Keratinocyte (primary cell): ENCODE measurements around the gene CFAP77. TPM values are rescaled to one million over a fixed set of nuclear protein-coding genes. Genes with fewer than 3 reads are reported as not detected.

Source experiments
- DNase-seq: peaks from one replicate; pipeline ENCODE4 v3.0.0-alpha.2; 2011; ENCODE audit warnings: low read depth, missing footprints, low spot score
- FAIRE-seq: peaks from 2 replicates; lab custom pipeline; 2011; peaks lifted over from hg19 to GRCh38; lab: Jason Lieb, UNC
- H2AFZ ChIP-seq: 2 replicates; pipeline ENCODE4 v1.6.0; 2012; ENCODE audit warnings: low read length, control low read depth, inconsistent platforms; ENCODE audit not compliant: control insufficient read depth
- H3K27ac ChIP-seq: 2 replicates; pipeline ENCODE4 v1.5.1; 2011; ENCODE audit warnings: low read length; ENCODE audit not compliant: control insufficient read depth, insufficient read depth
- H3K27me3 ChIP-seq: 3 replicates; pipeline ENCODE4 v1.6.0; 2011; ENCODE audit warnings: low read length; ENCODE audit not compliant: control insufficient read depth, insufficient read depth; ENCODE audit errors: extremely low read depth
- H3K36me3 ChIP-seq, 2 experiments: 2 replicates in 1 of 2; 3 replicates in 1 of 2; pipeline ENCODE4 v1.5.1; 2011; ENCODE audit warnings: low read length in 2 of 2, mild to moderate bottlenecking in 1 of 2; ENCODE audit not compliant: control insufficient read depth in 2 of 2, insufficient read depth in 2 of 2; ENCODE audit errors: extremely low read depth in 1 of 2
- H3K4me1 ChIP-seq: 3 replicates; pipeline ENCODE4 v1.5.1; 2011; ENCODE audit warnings: low read length; ENCODE audit not compliant: control insufficient read depth, insufficient read depth; ENCODE audit errors: extremely low read depth
- H3K4me2 ChIP-seq: 3 replicates; pipeline ENCODE4 v1.6.0; 2011; ENCODE audit warnings: low read depth, low read length; ENCODE audit not compliant: control insufficient read depth, insufficient read depth; ENCODE audit errors: extremely low read depth
- H3K4me3 ChIP-seq, 3 experiments: fragments of 200-600 bp in 1 of 3; sonication (generic) in 1 of 3; 2 replicates in 2 of 3; 3 replicates in 1 of 3; pipeline ENCODE4 v1.5.1; 2011 to 2016; ENCODE audit warnings: low read length in 3 of 3, mild to moderate bottlenecking in 3 of 3, control low read depth in 2 of 3, inconsistent platforms in 1 of 3, low read depth in 1 of 3, mixed read lengths in 1 of 3, mixed run types in 1 of 3, moderate library complexity in 1 of 3; ENCODE audit not compliant: control insufficient read depth in 2 of 3, insufficient read depth in 2 of 3; ENCODE audit errors: extremely low read depth in 1 of 3
- H3K79me2 ChIP-seq: 2 replicates; pipeline ENCODE4 v1.6.0; 2012; ENCODE audit warnings: low read length; ENCODE audit not compliant: control insufficient read depth, insufficient read depth
- H3K9ac ChIP-seq: 3 replicates; pipeline ENCODE4 v1.6.0; 2011; ENCODE audit warnings: low read length; ENCODE audit not compliant: control insufficient read depth, insufficient read depth; ENCODE audit errors: extremely low read depth
- H3K9me1 ChIP-seq: 3 replicates; pipeline ENCODE4 v1.6.0; 2011; ENCODE audit warnings: low read length; ENCODE audit not compliant: control insufficient read depth, insufficient read depth; ENCODE audit errors: extremely low read depth
- H3K9me3 ChIP-seq: 2 replicates; pipeline ENCODE4 v1.5.1; 2012; ENCODE audit warnings: low read depth, low read length; ENCODE audit not compliant: control insufficient read depth
- H4K20me1 ChIP-seq: 3 replicates; pipeline ENCODE4 v1.6.0; 2011; ENCODE audit warnings: low read length; ENCODE audit not compliant: control insufficient read depth, insufficient read depth; ENCODE audit errors: extremely low read depth
- EZH2 ChIP-seq: IDR thresholded peaks from one replicate; pipeline ENCODE4 v1.6.1; 2012; ENCODE audit warnings: inconsistent platforms, mild to moderate bottlenecking, low read length, moderate library complexity
- dilution Hi-C: fragments of 300-500 bp; cut with MboI; formaldehyde crosslinking; loops from one replicate; pipeline ENCODE4 v1.7.0; 2020; ENCODE audit warnings: low sequenced_read_pairs; ENCODE audit not compliant: extremely low pct_ligation_motif_present
- polyA plus RNA-seq, 5 experiments: library from polyadenylated mRNA; depleted of rRNA in 3 of 5; stranded (reverse) in 3 of 5; stranded (forward) in 1 of 5; unstranded in 1 of 5; fragments of >200 nt; gene quantifications; 1 replicate in 1 of 5; 2 replicates in 3 of 5; 3 replicates in 1 of 5; pipeline versions ENCODE4 v1.2.1 to v1.2.3, GENCODE V29; 2011 to 2012; ENCODE audit warnings: missing spikeins in 2 of 5, low read depth in 1 of 5, low replicate concordance in 1 of 5
- TF ChIP-seq, protein P1 (sequence below), 3 experiments: IDR thresholded peaks in 1 of 3; conservative IDR thresholded peaks in 1 of 3; optimal IDR thresholded peaks in 1 of 3; 2 replicates in 2 of 3; 3 replicates in 1 of 3; pipeline versions ENCODE3 to v1.5.1; 2011; ENCODE audit warnings: low read length in 3 of 3, mild to moderate bottlenecking in 3 of 3, moderate library complexity in 2 of 3, control low read depth in 1 of 3, inconsistent platforms in 1 of 3; ENCODE audit not compliant: insufficient read depth in 2 of 3; ENCODE audit errors: extremely low read depth in 1 of 3

Gene CFAP77
- polyA plus RNA-seq, 1 donor (not counting 4 experiments of a cell fraction or from before 2014, with no cell fraction given), result not detected

DNA sequence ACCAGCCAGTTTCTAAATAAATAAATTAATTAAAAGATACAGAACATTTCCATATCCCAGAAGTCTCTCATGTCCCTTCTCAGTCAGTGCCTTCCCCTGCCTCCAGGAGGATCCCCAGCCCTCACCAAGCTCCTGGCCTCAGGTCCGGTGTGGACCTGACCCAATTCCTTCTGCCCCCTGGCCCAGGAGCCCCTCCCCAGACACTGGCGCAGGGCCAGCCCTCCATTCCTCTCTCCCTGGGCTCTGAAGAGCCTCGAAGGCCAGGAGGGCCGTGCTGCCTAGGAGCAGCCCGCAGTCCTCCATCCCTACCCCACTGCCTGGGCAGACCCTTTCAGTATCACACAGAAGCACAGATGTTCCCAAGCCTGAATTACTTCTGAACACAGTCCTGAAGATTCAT is 110.6 kb downstream of the CFAP77 start:
- no peak overlapping the region for H3K4me2 ChIP-seq
- H3K4me1 ChIP-seq, result no peaks in the 10 kb centered on the region
- FAIRE-seq (no peak), DNase-seq (no peak)
- no peaks in the 10 kb centered on the region for H3K79me2 ChIP-seq
- no peak overlapping the region for H2AFZ ChIP-seq
- no peaks in the 10 kb centered on the region for H3K36me3 ChIP-seq
- H3K9me3 ChIP-seq, result no peaks in the 10 kb centered on the region
- no peak overlapping the region for H3K9ac ChIP-seq
- no peak for TF ChIP-seq EZH2
- TF ChIP-seq, protein P1, sequence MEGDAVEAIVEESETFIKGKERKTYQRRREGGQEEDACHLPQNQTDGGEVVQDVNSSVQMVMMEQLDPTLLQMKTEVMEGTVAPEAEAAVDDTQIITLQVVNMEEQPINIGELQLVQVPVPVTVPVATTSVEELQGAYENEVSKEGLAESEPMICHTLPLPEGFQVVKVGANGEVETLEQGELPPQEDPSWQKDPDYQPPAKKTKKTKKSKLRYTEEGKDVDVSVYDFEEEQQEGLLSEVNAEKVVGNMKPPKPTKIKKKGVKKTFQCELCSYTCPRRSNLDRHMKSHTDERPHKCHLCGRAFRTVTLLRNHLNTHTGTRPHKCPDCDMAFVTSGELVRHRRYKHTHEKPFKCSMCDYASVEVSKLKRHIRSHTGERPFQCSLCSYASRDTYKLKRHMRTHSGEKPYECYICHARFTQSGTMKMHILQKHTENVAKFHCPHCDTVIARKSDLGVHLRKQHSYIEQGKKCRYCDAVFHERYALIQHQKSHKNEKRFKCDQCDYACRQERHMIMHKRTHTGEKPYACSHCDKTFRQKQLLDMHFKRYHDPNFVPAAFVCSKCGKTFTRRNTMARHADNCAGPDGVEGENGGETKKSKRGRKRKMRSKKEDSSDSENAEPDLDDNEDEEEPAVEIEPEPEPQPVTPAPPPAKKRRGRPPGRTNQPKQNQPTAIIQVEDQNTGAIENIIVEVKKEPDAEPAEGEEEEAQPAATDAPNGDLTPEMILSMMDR (optimal IDR thresholded peaks at IDR 0.05 in 1 of 3, IDR thresholded peaks at IDR 0.05 in 1 of 3, conservative IDR thresholded peaks at IDR 0.05 in 1 of 3; ENCODE audit: extremely low read depth in 1 of 3, insufficient read depth in 2 of 3, low read length in 3 of 3), result no peak
- dilution Hi-C loops, result no loop called here
- peaks cover 10% of the 10 kb centered on the region for H3K27me3 ChIP-seq
- no peak overlapping the region for H3K27ac ChIP-seq
- no peaks in the 10 kb centered on the region for H4K20me1 ChIP-seq
- H3K4me3 ChIP-seq, result no peak overlapping the region
- no peaks in the 10 kb centered on the region for H3K9me1 ChIP-seq

DNA sequence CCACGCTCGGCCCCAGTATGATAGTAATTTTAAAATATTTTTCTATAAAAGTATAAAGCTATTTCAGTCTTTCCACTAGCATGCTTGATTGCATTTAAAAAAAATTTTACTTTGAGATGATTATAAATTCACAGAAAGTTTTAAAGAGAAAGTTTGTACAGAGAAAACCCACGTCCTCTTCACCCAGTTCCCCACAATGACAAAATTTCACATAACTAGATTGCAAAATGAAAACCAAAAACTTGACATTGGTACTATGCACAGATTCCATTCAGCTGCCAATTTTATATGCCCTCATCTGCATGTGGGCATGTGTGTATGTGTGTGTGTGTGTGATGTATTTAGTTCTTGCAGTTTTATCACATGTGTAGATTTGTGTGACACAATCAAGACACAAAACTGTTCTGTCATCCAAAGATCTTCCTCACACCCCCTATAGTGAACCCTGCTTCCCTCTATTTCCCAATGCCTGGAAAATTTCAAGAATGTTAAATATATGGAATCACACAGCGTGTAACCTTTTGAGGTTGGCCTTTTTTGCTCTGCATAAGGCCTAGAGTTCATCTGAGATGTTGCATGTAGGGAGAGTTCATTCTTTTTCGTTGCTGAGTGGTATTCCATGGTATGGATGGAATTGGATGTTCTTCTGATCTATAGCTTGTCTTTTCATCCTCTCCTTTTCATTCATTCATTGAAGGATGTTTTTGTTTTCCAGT is 115.5 kb downstream of the CFAP77 start:
- no peaks in the 10 kb centered on the region for H3K27me3 ChIP-seq
- no peak for FAIRE-seq
- H4K20me1 ChIP-seq, result no peaks in the 10 kb centered on the region
- TF ChIP-seq EZH2, result no peak
- TF ChIP-seq, protein P1 (optimal IDR thresholded peaks at IDR 0.05 in 1 of 3, IDR thresholded peaks at IDR 0.05 in 1 of 3, conservative IDR thresholded peaks at IDR 0.05 in 1 of 3; ENCODE audit: extremely low read depth in 1 of 3, insufficient read depth in 2 of 3, low read length in 3 of 3), result no peak
- no peak overlapping the region for H3K4me2 ChIP-seq
- H3K9me1 ChIP-seq, result no peaks in the 10 kb centered on the region
- no peaks in the 10 kb centered on the region for H3K4me1 ChIP-seq
- DNase-seq, result no peak
- dilution Hi-C loops, result no loop called here
- no peaks in the 10 kb centered on the region for H3K36me3 ChIP-seq
- H3K27ac ChIP-seq, result no peak overlapping the region
- no peaks in the 10 kb centered on the region for H3K79me2 ChIP-seq
- H3K9me3 ChIP-seq, result no peaks in the 10 kb centered on the region
- H2AFZ ChIP-seq, result no peak overlapping the region
- no peak overlapping the region for H3K4me3 ChIP-seq
- no peak overlapping the region for H3K9ac ChIP-seq
